ENCODE data around the gene RTN4IP1.

DNA sequence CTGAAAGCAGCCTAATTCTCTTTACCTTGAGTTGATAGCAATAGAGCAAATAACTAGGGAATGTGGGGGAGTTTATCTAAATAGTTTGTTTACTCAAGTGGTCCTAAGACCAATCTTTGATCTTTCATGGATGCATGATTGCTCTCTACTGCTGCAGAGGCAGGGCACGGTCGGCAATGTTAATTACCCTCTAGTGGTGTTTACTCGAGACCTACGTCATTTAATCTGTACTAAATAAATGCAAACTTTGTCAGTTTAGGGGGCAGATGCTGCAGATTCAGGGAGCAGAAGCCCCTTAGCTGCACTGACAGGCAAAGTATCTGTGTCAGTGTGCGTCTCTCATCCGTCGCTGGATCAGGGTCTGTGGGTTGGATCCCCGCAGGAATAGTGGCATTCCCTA is 6.9 kb downstream of the RTN4IP1 start:
- TF ChIP-seq, protein P1, sequence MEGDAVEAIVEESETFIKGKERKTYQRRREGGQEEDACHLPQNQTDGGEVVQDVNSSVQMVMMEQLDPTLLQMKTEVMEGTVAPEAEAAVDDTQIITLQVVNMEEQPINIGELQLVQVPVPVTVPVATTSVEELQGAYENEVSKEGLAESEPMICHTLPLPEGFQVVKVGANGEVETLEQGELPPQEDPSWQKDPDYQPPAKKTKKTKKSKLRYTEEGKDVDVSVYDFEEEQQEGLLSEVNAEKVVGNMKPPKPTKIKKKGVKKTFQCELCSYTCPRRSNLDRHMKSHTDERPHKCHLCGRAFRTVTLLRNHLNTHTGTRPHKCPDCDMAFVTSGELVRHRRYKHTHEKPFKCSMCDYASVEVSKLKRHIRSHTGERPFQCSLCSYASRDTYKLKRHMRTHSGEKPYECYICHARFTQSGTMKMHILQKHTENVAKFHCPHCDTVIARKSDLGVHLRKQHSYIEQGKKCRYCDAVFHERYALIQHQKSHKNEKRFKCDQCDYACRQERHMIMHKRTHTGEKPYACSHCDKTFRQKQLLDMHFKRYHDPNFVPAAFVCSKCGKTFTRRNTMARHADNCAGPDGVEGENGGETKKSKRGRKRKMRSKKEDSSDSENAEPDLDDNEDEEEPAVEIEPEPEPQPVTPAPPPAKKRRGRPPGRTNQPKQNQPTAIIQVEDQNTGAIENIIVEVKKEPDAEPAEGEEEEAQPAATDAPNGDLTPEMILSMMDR (IDR thresholded peaks at IDR 0.05): no peak
- TF ChIP-seq, protein P2, sequence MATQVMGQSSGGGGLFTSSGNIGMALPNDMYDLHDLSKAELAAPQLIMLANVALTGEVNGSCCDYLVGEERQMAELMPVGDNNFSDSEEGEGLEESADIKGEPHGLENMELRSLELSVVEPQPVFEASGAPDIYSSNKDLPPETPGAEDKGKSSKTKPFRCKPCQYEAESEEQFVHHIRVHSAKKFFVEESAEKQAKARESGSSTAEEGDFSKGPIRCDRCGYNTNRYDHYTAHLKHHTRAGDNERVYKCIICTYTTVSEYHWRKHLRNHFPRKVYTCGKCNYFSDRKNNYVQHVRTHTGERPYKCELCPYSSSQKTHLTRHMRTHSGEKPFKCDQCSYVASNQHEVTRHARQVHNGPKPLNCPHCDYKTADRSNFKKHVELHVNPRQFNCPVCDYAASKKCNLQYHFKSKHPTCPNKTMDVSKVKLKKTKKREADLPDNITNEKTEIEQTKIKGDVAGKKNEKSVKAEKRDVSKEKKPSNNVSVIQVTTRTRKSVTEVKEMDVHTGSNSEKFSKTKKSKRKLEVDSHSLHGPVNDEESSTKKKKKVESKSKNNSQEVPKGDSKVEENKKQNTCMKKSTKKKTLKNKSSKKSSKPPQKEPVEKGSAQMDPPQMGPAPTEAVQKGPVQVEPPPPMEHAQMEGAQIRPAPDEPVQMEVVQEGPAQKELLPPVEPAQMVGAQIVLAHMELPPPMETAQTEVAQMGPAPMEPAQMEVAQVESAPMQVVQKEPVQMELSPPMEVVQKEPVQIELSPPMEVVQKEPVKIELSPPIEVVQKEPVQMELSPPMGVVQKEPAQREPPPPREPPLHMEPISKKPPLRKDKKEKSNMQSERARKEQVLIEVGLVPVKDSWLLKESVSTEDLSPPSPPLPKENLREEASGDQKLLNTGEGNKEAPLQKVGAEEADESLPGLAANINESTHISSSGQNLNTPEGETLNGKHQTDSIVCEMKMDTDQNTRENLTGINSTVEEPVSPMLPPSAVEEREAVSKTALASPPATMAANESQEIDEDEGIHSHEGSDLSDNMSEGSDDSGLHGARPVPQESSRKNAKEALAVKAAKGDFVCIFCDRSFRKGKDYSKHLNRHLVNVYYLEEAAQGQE (IDR thresholded peaks at IDR 0.05; ENCODE audit: low read depth, low read length): no peak
- TF ChIP-seq POLR2AphosphoS5 (IDR thresholded peaks at IDR 0.05; ENCODE audit: low read depth, low read length) (no peak), NRF1 (IDR thresholded peaks at IDR 0.05; ENCODE audit: low read depth, low read length) (no peak), EP300 (IDR thresholded peaks at IDR 0.05; ENCODE audit: borderline replicate concordance in 1 of 2, low read depth in 1 of 2, low read length in 1 of 2) (no peak), FOXM1 (IDR thresholded peaks at IDR 0.05; ENCODE audit: low read depth) (no peak), RAD21 (IDR thresholded peaks at IDR 0.05; ENCODE audit: low read length) (no peak)
- TF ChIP-seq, protein P3, sequence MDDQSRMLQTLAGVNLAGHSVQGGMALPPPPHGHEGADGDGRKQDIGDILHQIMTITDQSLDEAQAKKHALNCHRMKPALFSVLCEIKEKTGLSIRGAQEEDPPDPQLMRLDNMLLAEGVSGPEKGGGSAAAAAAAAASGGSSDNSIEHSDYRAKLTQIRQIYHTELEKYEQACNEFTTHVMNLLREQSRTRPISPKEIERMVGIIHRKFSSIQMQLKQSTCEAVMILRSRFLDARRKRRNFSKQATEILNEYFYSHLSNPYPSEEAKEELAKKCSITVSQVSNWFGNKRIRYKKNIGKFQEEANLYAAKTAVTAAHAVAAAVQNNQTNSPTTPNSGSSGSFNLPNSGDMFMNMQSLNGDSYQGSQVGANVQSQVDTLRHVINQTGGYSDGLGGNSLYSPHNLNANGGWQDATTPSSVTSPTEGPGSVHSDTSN (IDR thresholded peaks at IDR 0.05): no peak
- TF ChIP-seq, protein P4, sequence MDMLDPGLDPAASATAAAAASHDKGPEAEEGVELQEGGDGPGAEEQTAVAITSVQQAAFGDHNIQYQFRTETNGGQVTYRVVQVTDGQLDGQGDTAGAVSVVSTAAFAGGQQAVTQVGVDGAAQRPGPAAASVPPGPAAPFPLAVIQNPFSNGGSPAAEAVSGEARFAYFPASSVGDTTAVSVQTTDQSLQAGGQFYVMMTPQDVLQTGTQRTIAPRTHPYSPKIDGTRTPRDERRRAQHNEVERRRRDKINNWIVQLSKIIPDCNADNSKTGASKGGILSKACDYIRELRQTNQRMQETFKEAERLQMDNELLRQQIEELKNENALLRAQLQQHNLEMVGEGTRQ (IDR thresholded peaks at IDR 0.05; ENCODE audit: borderline replicate concordance, low read depth, low read length): no peak

All from SK-N-SH (cell line).